ENCODE measurements around the gene AKR1C1.

DNA sequence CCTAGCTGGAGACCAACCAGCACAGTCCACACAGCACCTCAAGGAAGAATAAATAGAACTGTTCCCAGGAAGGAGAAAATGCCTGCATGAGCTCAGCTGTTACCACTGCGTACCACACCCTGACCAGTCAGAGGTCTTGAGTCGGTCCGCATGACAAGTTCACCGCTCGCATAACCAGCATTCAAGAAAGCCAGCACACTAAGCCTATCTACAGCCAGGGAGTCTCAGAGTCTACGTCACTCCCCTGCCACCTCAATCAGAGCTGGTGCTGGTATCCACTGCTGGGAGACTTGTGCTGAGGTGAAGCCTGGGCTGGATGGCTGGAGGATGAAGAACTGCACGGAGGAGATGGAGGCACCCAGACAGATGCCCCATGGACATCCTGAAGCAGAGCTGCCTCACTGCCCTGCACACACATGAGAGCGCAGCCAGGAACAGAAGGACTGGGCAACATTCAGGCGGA lies 19.6 kb downstream of the AKR1C1 start:
- TF ChIP-seq POLR2A (IDR thresholded peaks at IDR 0.05) = no peak
- TF ChIP-seq, protein P1, sequence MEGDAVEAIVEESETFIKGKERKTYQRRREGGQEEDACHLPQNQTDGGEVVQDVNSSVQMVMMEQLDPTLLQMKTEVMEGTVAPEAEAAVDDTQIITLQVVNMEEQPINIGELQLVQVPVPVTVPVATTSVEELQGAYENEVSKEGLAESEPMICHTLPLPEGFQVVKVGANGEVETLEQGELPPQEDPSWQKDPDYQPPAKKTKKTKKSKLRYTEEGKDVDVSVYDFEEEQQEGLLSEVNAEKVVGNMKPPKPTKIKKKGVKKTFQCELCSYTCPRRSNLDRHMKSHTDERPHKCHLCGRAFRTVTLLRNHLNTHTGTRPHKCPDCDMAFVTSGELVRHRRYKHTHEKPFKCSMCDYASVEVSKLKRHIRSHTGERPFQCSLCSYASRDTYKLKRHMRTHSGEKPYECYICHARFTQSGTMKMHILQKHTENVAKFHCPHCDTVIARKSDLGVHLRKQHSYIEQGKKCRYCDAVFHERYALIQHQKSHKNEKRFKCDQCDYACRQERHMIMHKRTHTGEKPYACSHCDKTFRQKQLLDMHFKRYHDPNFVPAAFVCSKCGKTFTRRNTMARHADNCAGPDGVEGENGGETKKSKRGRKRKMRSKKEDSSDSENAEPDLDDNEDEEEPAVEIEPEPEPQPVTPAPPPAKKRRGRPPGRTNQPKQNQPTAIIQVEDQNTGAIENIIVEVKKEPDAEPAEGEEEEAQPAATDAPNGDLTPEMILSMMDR (IDR thresholded peaks at IDR 0.05) = no peak
